HuH-7.5 (cell line): ENCODE data around the gene CELA1.

Experiments used
- DNase-seq: peaks from one replicate; pipeline ENCODE4 v3.0.0; 2011; ENCODE audit warnings: low spot score

The CELA1 gene

GRCh38 chr12:51346581-51346980, at the start of gene CELA1:
CELA1 (minus strand) TSS chr12:51346679; CDS start chr12:51346638, 41 bp downstream.
- DNase-seq: no peak

- DNase-seq: no peak
Measured at GRCh38 chr12:51395283-51396230, 49.1 kb upstream of the CELA1 start.

DNA sequence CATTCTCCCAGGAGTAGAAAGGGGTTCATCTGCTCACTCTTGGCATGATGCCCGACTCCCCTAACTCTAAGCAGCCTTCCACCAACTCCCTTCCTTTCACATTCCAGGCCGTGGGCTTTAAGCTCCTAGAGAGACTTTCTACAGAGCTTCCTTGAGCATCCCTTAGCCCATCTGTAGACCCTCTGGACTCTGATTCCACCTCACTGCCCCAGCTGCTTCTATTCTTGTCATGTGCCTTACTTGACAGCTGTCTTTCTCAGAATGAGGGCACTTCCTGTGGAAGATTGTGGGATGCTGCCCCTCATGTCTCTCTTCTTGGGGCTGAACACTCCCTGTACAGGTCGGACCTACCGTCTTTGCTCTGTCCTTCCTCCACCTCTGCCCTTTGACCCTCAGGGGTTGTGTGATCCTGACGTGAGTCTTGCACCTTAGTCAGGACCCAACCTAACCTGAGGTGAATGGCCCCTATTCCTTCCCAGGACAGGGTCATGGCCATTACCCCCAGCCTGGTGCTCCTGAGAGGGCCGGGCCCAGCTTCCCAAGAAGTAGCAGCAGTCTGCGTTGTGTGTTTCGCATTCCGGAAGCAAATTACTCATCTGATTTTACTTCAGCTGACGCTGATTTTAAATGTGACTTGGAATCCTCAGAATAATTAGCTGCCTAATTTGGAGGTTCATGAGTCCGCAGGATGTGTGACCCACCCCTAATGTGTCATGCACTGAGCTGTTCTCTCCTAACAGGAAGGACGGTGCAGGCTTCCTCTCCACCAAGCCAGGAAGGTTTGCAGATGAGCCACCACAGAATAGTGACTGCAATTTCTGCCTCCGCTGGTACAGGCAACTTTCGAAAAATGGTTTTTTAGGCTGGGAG, 47.4 kb upstream of the CELA1 start:
- no peak for DNase-seq

DNA sequence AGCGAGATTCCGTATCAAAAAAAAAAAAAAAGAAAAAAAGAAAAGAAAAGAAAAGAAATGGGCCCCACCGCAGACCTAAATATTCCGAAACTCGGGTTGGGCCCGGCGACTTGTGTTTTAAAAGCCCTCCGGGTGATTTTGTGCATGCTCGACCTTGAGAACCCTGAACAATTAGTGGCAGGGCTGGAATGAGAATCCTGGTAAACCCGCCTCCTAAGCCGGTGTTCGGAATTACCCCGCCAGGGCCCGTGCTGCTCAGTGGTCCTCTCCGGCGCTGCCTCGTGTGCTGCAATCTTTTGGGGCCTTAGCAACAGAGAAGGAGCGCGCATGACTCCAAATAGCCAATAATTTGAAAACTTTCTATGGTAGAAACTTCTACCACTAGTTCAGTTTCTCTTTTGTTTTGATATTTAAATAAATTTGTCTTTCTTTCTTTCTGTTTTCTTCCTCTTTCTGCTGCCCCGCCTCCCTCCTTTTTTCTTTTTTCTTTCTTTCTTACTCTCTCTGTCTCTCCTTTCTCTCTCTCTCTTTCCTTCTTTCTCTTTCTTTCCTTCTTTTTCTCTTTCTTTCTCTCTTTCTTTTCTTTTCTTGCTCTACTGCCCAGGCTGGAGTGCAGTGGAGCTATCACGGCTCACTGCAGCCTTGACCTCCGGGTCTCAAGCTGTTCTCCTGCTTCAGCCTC, 46.2 kb upstream of the CELA1 start:
- peak; percentile 67 for DNase-seq

- peak; percentile 71 for DNase-seq
Measured at GRCh38 chr12:51391283-51392123, 45.0 kb upstream of the CELA1 start, which contains the start of gene GALNT6. GALNT6 (minus strand) TSS chr12:51391406; CDS start chr12:51379781, 11,625 bp downstream.

GRCh38 chr12:51390891-51391282, 44.4 kb upstream of the CELA1 start:
- no peak for DNase-seq

DNA sequence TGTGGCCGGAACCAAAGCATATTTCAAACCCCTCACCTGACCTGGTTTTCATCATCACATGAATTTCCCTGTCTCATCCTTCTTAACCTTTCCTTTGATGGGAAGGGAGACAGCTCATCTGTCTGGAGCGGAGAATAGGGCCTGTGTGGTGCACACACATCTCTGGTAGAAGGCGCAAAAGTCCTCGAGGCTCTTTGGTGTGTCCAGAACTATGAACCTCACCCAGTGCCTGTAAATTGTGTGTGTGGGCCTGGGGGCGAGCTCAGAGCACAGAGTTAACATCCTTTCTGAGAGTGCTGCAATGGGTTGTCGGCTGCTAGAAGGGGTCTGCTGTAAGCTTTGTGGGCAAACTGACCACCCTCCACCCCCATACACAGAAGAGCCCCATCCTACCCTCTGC, 44.0 kb upstream of the CELA1 start:
- no peak for DNase-seq

- DNase-seq: no peak
Measured at GRCh38 chr12:51389302-51389999, 43.0 kb upstream of the CELA1 start.

DNA sequence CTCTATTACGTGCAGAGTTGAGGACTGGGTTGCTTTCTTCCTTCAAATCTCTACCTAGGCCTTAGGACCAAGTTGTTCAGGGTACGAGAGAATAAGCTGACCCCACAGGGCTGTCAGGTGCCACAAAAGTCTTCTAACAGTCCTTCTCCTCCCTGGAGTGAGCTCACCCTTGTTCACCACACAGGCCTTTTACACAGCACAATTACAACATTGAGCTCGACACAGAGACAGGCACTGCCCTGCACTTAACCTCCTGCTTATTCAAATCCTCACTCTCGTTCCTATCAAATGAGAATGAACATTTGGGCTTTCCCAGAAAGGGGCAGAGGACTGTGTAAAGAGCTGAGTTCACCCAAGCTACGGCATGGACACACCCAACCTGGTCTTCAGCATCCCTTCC, 42.4 kb upstream of the CELA1 start:
- no peak for DNase-seq

DNA sequence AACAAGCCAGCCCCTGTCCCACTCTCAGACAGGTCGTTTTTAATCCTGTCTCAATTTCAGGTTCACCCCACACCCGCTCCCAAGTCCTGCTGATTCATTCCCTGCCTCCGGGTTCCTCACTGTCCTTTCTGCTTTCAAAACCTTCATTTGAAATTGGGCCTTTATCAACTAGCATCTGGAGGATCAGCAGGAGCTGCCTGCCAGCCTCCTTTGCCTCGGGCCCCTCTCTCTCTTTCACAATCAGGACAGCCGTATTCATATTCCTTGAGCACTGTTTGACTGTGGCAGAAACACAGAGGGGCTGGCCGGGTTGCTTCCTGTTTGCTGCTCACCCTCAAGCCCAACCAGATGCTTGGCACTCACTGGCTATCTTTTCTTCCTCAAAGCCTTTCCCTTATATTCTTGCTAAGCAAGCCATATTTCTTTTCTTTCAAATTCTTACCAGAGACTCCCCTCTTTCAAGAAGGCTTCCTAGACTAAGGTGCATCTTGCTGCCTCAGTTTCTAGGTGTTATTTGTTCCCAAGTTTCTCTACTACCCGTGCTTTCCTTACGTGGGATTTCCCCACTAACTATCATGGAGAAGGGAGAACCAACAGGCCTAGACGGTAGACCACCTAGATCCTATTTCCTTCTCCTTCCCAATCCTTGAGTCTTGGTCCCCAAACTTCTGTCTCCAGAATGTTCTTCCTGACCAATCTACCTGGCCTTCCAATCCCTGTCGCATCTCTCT, 41.8 kb upstream of the CELA1 start:
- DNase-seq: no peak

GRCh38 chr12:51386351-51386750, 39.9 kb upstream of the CELA1 start:
- DNase-seq: no peak

GRCh38 chr12:51383269-51383905, 36.9 kb upstream of the CELA1 start:
- no peak for DNase-seq

GRCh38 chr12:51382173-51382572, 35.7 kb upstream of the CELA1 start:
- DNase-seq: no peak

DNA sequence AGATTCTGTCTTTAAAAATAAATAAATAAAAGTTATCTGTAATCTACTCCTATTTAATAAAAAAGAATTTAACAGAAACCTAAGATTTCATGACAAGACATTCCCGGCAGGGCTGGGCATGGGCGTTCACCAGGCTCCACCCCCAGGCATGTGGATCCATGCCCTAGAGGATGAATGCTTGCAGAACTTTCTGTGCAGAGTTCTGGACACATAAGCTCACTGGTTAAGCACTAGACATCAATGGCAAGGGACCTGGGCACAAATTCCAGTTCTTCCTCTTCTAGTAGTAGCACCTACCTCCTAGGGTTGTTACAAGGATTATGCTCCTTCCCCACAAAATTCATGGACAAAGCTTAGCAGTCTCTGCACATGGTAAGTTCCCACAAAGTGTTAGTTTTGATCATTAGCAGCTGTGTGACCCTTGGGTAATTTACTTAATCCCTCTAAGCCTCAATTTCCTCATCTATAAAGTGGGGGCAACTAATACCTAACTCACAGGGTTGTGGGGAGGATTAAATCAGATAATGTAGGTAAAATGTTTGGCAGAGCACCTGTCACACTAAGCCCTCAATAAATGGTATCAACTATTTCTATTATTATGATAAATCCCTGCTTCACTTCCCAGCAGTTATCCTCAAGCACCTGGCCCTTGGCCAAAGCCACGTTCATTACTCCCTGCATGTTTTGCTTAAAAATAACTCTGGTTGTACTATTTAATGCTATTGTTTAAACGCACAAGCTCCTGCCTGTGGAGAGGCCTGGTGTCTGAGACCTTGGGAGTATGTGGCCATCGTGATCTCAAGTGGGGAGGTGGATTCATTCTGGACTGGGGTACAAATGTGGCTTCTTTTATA, 35.0 kb upstream of the CELA1 start:
- DNase-seq: no peak

GRCh38 chr12:51379571-51379970, 33.1 kb upstream of the CELA1 start:
- no peak for DNase-seq

- DNase-seq: no peak
Measured at GRCh38 chr12:51378749-51379148, 32.3 kb upstream of the CELA1 start.

DNA sequence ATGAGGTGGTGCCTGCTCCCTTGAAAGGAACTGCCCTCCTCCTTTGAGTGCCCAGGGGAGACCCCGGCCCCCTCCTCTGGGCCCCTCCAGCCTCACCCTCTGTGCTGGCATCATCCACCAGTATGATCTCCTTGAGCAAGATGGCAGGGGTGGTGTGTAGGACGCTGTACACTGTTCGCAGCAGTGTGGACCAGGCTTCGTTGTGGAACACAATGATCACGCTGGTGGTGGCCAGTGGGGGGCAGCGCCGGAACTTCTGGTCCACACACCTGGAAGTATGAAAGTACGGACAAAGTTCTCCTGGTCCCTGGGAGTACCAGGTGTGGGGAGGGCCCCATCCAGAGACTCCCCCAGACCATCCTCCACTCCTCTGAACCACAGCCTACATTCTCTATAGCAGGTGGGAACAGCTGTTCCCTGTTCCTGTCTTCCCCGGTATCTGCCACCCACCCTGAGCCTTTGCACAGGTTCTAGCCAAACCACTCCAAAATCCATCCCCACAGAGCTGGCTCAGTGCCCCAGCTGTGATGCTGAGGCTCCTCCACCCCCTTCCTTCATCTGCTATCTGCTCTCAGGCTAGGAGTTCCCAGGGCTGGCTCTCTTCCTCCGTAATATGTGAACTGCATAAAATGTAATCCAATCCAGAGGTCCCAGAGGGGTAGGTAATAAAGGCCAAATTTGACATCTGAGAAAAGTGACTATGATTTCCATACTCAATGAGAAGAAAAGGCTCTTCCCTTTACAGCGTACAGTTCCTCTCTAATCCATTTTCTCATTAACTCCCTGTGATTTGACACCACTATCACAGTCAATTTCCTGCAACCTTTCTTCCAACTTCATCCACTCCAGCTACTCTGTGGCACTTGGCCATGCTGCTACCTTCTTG, 30.9 kb upstream of the CELA1 start:
- no peak for DNase-seq
